Raji (cell line): ENCODE results near the gene GRAMD1B.

Experiments used
- POLR2A ChIP-seq: IDR thresholded peaks from 2 replicates; pipeline ENCODE4 v1.6.1; 2011; ENCODE audit warnings: low read depth, low read length, control low read depth; ENCODE audit not compliant: insufficient read depth

Gene GRAMD1B

GRCh38 chr11:123429913-123430720 lies at the start of gene GRAMD1B:
TSS of gene GRAMD1B (plus strand) at chr11:123430269. CDS start at chr11:123430793, 524 bp downstream.
- no peak for TF ChIP-seq POLR2A

GRCh38 chr11:123381149-123381548 lies 48.9 kb upstream of the GRAMD1B start:
- TF ChIP-seq POLR2A, result no peak

- TF ChIP-seq POLR2A, result no peak
Observed at GRCh38 chr11:123381817-123382554, 48.1 kb upstream of the GRAMD1B start.

GRCh38 chr11:123382555-123383074 lies 47.5 kb upstream of the GRAMD1B start:
- no peak for TF ChIP-seq POLR2A

- TF ChIP-seq POLR2A, result no peak
Observed at GRCh38 chr11:123384116-123384515, 46.0 kb upstream of the GRAMD1B start.

- no peak for TF ChIP-seq POLR2A
Observed at GRCh38 chr11:123386796-123387510, 43.1 kb upstream of the GRAMD1B start.

GRCh38 chr11:123388640-123389039 lies 41.4 kb upstream of the GRAMD1B start:
- no peak for TF ChIP-seq POLR2A

- TF ChIP-seq POLR2A, result no peak
Observed at GRCh38 chr11:123390146-123390545, 39.9 kb upstream of the GRAMD1B start.

GRCh38 chr11:123391646-123392348 lies 38.3 kb upstream of the GRAMD1B start:
- no peak for TF ChIP-seq POLR2A

GRCh38 chr11:123392431-123392830 lies 37.6 kb upstream of the GRAMD1B start:
- no peak for TF ChIP-seq POLR2A

GRCh38 chr11:123392844-123393243 lies 37.2 kb upstream of the GRAMD1B start:
- TF ChIP-seq POLR2A, result no peak

GRCh38 chr11:123393312-123393927 lies 36.6 kb upstream of the GRAMD1B start:
- no peak for TF ChIP-seq POLR2A

- no peak for TF ChIP-seq POLR2A
Observed at GRCh38 chr11:123404676-123405075, 25.4 kb upstream of the GRAMD1B start.

GRCh38 chr11:123405123-123405592 lies 24.9 kb upstream of the GRAMD1B start:
- no peak for TF ChIP-seq POLR2A
